ENCODE results near the gene MEI1.
"Not testable (repeated sequence)": the region's sequence is repeated elsewhere in the genome, so short reads cannot be mapped to it uniquely, and the experiment has no call there.

The MEI1 gene, protein sequence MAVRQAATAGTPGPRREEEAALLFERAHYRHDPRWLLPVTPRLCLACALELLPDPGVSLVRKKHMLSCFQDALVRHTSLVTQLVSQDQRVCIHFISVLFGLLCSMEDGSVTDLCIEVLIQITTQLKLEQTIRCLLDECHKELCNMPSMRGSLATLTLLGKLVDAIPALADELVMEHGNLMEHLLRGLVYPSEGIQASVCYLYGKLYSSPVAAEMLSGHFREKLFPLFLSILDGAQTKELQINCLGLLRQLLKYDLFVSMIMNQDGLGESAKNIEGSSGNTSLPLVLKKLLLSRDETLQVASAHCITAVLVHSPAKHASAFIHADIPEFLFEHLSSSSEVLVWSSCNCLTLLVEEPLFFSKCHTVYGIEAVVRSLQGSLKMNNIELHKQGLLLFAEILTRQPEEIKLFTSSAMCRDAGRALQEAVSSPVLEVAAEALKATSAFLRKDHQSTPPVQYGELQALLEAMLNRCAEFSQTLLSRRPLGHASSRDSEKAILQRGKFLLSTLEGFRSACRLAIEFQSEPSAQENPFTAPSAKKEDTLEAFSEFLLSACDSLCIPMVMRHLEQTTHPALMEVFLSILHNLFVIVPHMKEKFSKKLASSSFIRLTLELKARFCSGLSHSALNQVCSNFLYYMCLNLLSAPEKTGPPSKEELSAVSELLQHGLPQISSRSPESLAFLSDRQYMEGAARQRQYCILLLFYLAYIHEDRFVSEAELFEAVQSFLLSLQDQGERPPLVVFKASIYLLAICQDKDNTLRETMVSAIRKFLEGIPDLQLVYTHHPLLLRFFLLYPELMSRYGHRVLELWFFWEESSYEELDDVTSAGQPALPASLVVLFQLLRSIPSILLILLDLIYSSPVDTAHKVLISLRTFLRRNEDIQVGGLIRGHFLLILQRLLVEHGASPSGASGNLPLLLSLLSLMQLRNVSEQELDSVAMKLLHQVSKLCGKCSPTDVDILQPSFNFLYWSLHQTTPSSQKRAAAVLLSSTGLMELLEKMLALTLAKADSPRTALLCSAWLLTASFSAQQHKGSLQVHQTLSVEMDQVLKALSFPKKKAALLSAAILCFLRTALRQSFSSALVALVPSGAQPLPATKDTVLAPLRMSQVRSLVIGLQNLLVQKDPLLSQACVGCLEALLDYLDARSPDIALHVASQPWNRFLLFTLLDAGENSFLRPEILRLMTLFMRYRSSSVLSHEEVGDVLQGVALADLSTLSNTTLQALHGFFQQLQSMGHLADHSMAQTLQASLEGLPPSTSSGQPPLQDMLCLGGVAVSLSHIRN

DNA sequence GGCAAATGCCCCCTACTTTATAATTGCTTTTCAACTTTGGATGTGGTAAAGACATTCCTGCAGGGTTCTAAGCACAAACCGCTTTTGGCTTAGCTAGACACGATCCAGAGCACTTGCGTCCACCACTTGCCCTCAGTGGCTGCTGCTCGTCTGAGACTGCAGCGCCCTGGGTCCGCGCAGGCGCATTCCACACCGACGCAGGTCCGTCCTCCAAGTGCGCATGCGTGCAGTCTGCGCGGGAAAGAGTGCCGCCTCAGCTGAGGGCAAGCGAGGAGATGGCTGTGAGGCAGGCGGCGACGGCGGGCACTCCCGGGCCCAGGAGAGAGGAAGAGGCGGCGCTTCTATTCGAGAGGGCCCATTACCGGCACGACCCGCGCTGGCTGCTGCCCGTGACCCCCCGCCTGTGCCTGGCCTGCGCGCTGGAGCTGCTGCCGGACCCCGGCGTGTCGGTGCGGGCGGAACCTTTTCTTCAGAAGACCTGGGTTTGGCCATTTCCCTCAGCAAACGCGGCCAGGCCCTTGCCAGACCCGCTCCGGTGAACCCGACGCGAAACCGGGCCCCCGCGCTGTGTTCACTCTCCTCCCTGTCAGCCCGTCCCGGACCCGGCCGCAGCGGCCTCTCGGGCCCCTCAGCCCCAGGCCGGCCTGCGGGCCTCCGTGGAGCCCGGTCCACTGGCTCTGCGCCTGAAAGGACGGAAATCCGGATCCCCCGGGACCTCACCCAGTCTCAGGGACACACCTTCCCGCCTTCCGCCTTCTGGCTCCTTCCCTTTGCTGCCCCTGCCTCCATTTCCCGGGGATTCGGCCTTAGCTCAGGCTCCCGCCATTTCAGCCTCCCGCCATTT lies at the start of gene MEI1:
Gene MEI1, plus strand, starts transcription at position 240 of the 844 bp plus-strand sequence. Its CDS starts 36 bp downstream, at position 276.
- peak; percentile 95 for DNase-seq (ENCODE audit: low spot score)

DNA sequence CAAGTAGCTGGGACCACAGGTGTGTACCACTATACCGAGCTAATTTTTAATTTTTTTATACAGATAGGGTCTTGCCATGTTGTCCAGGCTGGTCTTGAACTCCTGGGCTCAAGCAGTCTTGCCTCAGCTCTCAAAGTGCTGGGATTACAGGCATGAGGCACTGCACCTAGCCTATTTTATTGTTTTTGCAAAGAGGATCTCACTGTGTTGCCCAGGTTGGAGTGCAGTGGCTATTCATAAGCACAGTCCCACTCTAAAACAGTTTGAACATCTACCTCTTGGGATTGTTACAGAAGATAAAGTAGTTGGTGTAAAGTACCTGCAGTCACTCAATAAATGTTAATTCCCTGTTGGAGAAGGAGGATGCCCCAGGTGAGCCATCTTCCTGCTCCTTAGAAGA lies 49.1 kb upstream of the MEI1 start:
- no peak for DNase-seq (ENCODE audit: low spot score)

DNA sequence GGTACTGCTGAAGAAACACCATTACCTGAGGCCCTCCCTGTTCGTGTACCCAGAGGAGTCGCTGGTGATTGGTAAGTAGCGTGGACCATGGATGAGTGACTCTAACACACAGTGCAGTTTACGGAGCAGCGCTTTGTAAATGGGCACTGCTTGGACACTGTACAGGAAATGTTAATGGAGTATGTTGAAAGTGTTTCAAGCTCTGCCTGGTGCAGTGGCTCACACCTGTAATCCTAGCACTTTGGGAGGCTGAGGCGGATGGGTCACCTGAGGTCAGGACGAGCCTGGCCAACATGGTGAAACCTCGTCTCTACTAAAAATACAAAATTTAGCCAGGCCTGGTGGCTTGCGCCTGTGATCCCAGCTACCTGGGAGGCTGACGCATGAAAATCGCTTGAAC lies 48.5 kb upstream of the MEI1 start:
- no peak for DNase-seq (ENCODE audit: low spot score)

DNA sequence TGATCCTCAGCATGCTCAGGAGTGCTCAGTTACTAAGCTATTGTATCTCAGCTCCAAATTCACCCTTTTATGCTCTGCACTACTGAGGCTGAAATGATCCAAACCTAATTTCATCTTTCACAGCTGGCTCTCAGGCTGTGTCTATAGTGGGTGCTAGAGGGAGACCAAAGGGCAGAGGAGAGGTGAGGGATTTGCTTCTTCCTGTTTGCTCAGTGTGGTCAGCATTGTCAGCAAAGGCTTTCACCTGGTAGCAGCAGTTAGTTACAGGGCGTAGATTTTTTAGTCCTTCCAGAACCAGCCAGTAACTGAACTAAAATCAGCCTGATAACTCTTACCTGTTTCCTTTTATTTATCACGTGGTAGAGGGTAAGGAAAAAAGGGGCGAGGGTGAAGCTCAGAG lies 45.0 kb upstream of the MEI1 start:
- no peak for DNase-seq (ENCODE audit: low spot score)

DNA sequence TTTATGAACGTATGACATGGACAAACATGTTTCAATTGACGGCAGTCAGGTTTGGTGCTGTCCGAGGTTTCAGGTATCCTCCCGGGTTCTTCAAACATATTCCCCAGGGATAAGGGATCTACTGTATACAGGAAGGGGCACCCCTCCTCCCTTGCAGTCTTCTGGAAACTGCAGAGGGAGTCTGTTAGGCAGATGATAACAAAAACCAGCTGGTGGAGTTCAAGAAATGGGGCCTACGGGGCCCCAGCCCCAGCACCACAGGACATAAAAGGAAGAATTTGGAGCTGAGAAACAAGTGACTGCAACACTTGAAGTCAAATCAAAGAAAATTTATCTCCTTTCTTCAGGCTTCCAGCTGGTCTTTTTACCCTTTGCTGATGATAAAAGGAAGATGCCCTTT lies 42.7 kb upstream of the MEI1 start:
- DNase-seq (ENCODE audit: low spot score) = no peak

DNA sequence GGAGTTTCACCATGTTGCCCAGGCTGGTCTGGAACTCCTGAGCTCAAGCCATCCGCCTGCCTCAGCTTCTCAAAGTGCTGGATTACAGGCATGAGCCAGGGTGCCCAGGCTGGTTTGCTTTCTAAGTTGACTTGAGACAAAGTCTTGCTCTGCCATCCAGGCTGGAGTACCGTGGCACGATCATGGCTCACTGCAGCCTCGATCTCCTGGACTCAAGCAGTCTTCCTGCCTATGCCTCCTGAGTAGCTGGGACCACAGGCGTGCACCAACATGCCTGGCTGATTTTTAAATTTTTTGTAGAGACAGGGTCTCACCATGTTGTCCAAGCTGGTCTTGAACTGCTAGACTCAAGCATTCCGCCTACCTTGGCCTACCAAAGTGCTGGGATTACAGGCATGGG lies 41.6 kb upstream of the MEI1 start:
- no peak for DNase-seq (ENCODE audit: low spot score)

DNA sequence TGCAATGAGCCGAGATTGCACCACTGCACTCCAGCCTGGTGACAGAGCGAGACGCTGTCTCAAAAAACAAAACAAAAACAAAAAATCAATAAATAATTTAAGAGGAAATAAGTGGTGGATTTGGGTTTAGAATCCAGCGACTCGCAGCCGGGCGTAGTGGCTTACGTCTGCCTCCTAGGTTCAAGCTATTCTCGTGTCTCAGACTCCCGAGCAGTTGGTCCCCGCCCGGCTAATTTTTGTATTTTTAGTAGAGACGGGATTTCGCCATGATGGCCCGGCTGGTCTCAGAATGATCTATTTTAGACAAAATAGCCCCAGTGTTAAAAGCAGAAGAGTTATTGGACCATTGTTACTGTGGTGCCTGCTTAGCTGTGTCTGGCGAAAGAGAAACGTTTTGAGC lies 40.4 kb upstream of the MEI1 start:
- DNase-seq (ENCODE audit: low spot score) = no peak

DNA sequence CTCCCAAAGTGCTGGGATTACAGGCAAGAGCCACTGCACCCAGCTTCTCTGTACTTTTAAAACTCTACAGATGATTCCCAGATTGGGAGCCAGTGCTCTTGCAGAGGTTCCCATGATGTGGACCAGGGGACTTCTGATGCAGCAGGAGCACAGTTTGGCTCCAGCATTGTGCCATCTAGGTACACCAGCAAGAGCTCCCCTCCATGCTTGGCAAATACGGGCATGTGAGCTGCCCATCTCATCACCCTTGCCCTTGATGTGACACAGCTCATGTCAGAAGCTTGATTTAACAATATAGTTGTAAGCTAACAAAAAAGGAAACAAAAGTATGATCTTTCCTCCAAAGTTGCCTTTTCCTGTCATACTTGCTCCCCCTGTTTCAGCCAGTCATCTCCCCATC lies 39.4 kb upstream of the MEI1 start:
- DNase-seq (ENCODE audit: low spot score) = no peak

DNA sequence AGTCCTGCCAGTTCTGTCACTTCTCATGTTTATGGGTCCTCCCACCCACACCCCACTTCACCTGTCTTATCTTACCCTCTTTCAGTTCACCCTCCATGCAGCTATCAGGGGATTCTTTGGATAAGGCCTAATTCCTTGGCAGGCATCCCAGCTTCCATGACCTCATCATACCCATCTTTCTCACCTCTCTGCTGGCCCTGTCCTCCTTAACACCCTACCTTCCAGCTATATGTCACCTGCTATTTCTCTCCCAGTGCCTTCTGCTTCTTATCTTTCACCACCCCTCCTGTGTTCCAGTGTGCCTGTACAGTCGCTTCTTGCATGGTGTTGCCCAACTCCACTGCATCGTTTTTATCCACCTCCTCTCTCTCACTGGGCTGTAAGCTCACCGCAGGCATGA lies 38.9 kb upstream of the MEI1 start:
- no peak for DNase-seq (ENCODE audit: low spot score)

DNA sequence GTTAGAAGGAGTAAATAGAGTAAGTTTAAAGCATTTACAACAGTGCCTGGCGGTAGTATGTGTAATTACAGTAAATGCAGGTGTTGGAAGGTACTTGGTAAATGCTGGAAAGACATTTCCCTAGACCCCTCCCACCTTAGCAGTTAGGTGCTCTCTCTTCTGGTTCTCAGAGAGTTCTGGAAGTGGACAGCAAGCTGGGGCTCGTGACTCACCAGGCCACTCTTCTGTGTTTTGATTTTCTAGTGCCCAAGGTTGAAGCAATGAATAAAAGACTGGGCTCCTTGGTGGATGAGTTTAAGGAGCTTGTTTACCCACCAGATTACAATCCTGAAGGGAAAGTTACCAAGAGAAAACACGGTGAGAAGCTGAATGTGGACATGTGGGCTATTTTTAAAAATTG lies 38.2 kb upstream of the MEI1 start:
- DNase-seq (ENCODE audit: low spot score) = no peak

DNA sequence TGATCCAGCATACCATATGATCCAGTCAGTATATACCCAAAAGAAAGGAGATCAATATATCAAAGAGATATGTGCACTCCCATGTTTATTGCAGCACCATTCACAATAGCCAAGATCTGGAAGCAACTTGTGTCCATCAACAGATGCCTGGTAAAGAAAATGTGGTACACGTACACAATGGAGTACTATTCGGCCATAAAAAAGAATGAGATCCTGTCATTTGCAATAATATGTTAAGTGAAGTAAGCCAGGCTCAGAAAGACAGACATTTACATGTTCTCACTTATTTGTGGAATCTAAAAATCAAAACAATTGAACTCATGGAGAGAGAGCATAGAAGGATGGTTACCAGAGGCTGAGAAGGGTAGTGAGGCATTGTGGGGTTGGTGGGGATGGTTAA lies 37.6 kb upstream of the MEI1 start:
- no peak for DNase-seq (ENCODE audit: low spot score)

DNA sequence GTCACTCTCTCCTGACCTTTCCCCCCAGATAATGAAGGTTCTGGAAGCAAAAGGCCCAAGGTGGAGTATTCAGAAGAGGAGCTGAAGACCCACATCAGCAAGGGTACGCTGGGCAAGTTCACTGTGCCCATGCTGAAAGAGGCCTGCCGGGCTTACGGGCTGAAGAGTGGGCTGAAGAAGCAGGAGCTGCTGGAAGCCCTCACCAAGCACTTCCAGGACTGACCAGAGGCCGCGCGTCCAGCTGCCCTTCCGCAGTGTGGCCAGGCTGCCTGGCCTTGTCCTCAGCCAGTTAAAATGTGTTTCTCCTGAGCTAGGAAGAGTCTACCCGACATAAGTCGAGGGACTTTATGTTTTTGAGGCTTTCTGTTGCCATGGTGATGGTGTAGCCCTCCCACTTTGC lies 35.7 kb upstream of the MEI1 start:
- DNase-seq (ENCODE audit: low spot score) = not testable (repeated sequence)

DNA sequence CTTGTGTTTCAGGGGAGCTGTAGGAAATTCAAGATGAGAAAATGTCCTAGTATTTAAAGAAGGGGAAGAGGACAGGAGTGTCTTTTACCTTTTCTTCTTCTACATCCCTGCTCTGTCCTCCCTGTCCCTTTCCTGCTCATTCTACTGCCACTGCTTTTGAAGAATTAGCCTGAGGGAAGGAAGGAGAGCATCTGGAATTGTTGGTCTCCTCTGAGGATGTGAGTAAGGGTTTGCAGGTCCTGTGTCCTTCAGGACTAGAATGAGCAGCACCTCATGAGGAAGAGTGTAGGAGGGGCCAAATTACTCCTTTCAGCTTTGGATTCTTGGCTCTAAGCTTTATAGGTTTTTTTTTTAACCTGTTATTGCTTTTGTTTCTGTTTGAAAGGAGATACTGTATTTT lies 34.8 kb upstream of the MEI1 start:
- no peak for DNase-seq (ENCODE audit: low spot score)

DNA sequence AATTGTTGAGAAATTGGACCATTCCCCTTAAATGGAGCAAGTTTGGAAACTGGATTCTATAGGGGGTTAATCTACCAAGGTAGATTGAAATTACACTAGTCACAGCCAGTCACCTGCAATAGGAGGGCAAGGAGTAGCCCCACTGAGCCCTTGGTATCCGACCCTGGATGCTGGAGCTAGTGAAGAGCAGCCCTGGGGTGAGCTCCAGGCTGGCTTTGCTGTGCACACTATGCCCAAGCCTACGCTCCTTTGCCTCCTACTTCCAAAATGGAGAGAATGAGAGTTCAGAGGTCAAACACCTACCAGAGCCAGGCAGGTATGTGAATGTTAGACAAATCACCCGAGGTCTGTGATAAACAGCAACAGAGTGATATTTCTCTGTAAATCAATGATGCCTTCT lies 34.4 kb upstream of the MEI1 start:
- DNase-seq (ENCODE audit: low spot score) = no peak

DNA sequence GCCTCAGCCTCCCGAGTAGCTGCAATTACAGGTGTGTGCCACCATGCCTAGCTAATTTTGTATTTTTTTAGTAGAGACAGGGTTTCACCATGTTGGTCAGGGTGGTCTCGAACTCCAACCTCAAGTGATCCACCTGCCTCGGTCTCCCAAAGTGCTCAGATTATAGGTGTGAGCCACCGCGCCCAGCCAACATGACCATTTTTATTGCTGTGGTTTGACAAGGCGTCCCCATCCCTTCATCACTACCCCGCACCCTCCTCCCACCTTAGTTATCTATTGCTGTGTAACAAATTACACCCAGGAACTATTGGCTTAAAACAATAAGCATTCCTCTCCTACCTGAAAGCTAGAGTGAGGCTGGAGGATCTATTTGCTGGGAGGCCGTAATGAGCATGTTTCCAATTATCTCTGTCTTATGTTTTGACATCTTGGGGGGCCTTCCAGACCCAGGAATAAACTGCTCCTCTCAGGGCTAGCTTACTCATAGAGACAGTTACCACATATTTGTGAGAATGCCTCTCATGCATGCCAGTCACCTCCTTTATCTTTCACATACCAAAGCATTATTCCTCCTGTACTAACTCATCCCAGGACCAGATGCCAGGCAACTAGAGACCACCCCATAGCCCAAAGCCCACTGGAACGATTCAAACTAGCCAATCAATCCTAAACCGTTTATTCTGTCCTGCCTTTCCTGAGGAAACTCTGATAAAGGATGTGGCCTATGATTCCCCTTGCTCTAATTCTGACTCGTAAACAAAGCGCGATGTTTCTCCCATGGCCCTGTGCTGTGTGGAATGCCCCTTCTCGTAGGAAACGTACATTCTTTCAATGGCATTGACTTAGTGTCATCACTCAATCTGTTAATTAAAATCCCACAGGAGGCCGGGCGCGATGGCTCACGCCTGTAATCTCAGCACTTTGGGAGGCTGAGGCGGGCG lies 30.1 kb upstream of the MEI1 start:
- no peak for DNase-seq (ENCODE audit: low spot score)

DNA sequence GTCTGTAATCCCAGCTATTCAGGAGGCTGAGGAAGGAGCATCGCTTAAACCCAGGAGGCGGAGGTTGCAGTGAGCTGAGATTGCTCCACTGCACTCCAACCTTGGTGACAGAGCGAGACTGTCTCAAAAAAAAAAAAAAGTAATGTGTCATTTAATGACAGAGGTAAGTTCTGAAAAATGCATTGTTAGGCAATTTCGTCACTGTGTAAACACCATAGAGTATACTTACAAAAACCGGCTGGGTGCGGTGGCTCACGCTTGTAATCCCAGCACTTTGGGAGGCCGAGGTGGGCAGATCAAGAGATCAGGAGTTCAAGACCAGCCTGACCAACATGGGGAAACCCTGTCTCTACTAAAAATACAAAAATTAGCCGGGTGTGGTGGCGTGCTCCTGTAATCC lies 27.2 kb upstream of the MEI1 start:
- DNase-seq (ENCODE audit: low spot score) = not testable (repeated sequence)

DNA sequence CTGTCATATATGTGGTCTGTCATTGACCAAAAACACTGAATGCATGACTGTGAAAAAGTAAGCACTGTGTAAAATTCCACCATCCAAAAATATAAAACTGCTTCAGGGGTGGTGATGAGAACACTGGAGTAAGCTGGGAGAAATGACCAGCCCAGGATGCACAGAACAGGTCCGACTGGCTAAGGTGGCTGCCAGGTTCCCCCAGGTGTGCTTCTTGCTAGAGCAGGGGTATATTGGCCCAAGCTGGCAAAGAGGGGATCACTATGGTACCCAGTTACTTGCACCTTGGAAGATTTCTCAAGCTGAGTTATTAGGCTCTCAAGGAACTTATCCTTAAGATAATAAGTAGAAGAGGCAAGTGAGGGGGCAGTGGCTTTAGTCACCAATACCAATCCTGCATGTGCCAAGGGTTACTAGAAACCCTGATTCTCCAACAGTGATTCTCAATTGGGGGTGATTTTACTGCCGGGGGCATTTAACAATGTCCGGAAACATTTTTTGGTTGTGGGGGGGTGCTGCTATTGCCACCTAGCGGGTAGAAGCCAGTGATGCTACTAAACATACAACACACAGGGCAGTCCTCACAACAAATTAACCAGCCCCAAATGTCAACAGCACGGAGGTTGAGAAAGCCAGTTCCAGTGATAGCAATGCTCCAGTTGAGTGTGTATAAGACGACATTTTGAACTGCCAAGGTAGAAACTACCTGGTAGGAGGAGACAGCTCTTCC lies 26.4 kb upstream of the MEI1 start:
- DNase-seq (ENCODE audit: low spot score) = no peak

DNA sequence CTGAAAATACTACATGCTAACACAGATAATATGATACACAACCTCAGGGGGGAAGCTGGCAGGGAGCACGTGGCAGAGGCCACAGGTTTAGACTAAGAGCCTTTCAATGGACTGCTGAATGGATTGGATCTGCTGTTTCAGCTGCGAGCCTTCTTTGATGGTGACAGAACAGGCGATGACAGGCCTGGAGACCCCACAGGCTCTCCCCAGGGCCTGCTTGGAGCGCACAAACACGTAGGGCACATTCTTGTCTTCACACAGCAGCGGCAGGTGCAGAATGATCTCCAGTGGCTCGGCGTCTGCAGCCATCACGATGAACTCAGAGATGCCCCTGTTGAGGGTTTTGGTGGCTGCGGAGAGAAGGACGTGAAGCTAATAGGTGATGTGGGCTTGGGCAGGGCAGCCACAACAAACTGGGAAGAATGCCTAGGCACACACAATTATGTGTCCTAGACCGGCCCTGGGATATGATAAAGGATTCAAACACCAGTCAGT lies 24.4 kb upstream of the MEI1 start:
- DNase-seq (ENCODE audit: low spot score) = no peak

DNA sequence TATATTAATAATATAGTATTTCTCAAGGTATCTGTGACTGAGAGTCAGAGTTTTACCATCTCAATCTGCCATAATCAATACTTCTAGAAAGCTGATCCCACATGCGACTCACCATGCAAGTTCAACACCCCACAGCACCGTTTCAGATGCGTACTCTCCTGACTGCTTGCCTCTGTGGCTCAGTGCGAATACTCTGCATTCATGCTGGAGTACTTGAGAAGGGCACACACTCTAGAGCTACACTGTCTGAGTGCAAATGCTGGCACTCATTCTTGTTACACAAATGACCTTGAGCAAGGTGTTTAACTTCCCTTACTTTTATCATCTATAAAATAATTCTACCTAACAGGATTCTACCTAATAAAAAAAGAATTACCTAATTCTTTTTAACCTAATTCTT lies 23.2 kb upstream of the MEI1 start:
- DNase-seq (ENCODE audit: low spot score) = no peak

DNA sequence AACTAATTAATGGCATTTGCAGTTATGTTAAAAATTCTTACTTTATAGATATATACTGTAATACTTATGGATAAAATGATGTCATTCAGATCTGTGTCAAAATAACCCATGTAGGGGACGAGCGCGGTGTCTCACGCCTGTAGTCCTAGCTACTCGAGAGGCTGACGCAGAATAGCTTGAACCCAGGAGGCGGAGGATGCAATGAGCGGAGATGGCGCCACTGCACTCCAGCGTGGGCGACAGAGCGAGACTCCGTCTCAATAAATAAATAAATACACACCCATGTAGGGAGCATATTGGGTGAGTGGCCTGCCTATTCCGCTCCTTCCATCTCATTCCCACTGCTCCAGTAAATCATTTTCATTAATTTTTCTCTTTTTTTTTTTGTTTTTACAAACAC lies 17.7 kb upstream of the MEI1 start:
- no peak for DNase-seq (ENCODE audit: low spot score)

Data from germinal center (tissue), 1 donor.